ENCODE data around the gene SMURF2. TPM values are rescaled to one million over a fixed set of nuclear protein-coding genes. Genes with fewer than 3 reads are reported as not detected.

Gene SMURF2
- total RNA-seq, 1 experiment from 2014 or later: 127 TPM

DNA sequence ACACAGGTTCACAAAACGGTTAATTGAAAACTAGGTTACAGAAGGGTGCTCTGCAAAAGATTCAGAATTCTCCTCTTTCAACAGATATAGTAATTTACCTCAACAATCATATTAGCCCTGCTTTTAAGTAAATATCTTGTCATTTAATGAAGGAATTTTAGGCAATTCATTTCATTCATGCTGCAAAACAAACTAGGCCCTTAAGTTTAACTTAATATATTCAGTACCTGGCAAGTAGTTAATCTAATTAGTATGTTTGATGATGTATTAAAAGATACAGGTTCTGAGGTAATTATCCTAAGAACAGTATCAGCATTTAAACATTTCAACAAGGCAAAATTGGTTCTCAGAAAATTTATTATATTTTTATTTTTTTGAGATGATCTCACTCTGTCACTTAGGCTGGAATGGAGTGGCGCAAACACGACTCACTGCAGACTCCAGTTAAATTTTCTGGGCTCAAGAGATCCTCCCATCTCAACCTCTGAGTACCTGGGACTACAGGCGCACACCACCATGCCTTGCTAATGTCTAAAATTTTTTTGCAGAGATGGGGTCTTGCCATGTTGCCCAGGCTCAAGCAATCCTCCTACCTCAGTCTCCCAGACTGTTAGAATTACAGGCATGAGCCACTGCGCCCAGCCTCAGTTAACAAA is 44.9 kb downstream of the SMURF2 start:
- 0 out of 4 replicates have a peak, but pooled peaks cover 0 to 2% of the 10 kb centered on the region in 2 experiments for H3K36me3 ChIP-seq (ENCODE audit: control insufficient read depth in 1 of 2, insufficient read depth in 2 of 2, low read length in 2 of 2)
- H4K20me1 ChIP-seq (ENCODE audit: insufficient read depth): peaks cover 54% of the 10 kb centered on the region
- CTCF ChIA-PET: no interaction called here

More for the DNA sequence above, 44.9 kb downstream of the SMURF2 start:
- Histone ChIP-seq H3K9me2 (ENCODE audit: insufficient read depth) (no peaks in the 10 kb centered on the region), H3K9ac (ENCODE audit: low read length) (no peak overlapping the region), H3K27me3 (ENCODE audit: insufficient read depth, low read length) (no peaks in the 10 kb centered on the region), H3K4me3 (replicated peaks in 1 of 2; ENCODE audit: low read depth in 1 of 2, low read length in 2 of 2) (no peak overlapping the region), H2AFZ (ENCODE audit: low read depth, low read length, poor library complexity, severe bottlenecking) (no peak overlapping the region), H3K4me2 (ENCODE audit: low read length) (no peak overlapping the region), H3K79me2 (ENCODE audit: insufficient read depth, low read length) (peaks cover 96% of the 10 kb centered on the region), H3K4me1 (ENCODE audit: control insufficient read depth in 1 of 2, insufficient read depth in 2 of 2, low read length in 2 of 2) (peaks cover under 1 to 12% of the 10 kb centered on the region in 2 experiments), H3K27ac (ENCODE audit: low read depth, low read length) (no peak overlapping the region), H3K9me3 (ENCODE audit: control insufficient read depth in 1 of 2, insufficient read depth in 1 of 2, low read depth in 1 of 2, low read length in 2 of 2) (no peaks in the 10 kb centered on the region)
- TF ChIP-seq SRF (IDR thresholded peaks at IDR 0.05; ENCODE audit: low read depth) (no peak), EZH2 (IDR thresholded peaks at IDR 0.05) (no peak), JUND (IDR thresholded peaks at IDR 0.05) (no peak), FOSL1 (IDR thresholded peaks at IDR 0.05; ENCODE audit: low read depth) (no peak), TCF7L2 (IDR thresholded peaks at IDR 0.05; ENCODE audit: borderline replicate concordance, extremely low read depth, insufficient read depth, insufficient read length) (no peak), POLR2A (IDR thresholded peaks at IDR 0.05; ENCODE audit: borderline replicate concordance, extremely low read depth, insufficient read depth, insufficient read length) (no peak), CEBPB (IDR thresholded peaks at IDR 0.05; ENCODE audit: low read depth) (no peak), EGR1 (IDR thresholded peaks at IDR 0.05; ENCODE audit: low read depth) (no peak), SP1 (IDR thresholded peaks at IDR 0.05; ENCODE audit: low read depth) (no peak), RAD21 (IDR thresholded peaks at IDR 0.05; ENCODE audit: low read depth) (no peak), ZNF274 (IDR thresholded peaks at IDR 0.05; ENCODE audit: low read depth, low read length) (no peak), POLR2AphosphoS5 (IDR thresholded peaks at IDR 0.05; ENCODE audit: low read depth, low read length) (no peak), CBX3 (IDR thresholded peaks at IDR 0.05; ENCODE audit: low read depth) (no peak), EZH2phosphoT487 (IDR thresholded peaks at IDR 0.05; ENCODE audit: borderline replicate concordance) (no peak), YY1 (IDR thresholded peaks at IDR 0.05; ENCODE audit: extremely low read depth, insufficient replicate concordance, low read depth, low read length) (no peak), ELF1 (IDR thresholded peaks at IDR 0.05; ENCODE audit: borderline replicate concordance, low read depth) (no peak)
- TF ChIP-seq, protein P1, sequence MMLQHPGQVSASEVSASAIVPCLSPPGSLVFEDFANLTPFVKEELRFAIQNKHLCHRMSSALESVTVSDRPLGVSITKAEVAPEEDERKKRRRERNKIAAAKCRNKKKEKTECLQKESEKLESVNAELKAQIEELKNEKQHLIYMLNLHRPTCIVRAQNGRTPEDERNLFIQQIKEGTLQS (IDR thresholded peaks at IDR 0.05): no peak
- TF ChIP-seq, protein P2, sequence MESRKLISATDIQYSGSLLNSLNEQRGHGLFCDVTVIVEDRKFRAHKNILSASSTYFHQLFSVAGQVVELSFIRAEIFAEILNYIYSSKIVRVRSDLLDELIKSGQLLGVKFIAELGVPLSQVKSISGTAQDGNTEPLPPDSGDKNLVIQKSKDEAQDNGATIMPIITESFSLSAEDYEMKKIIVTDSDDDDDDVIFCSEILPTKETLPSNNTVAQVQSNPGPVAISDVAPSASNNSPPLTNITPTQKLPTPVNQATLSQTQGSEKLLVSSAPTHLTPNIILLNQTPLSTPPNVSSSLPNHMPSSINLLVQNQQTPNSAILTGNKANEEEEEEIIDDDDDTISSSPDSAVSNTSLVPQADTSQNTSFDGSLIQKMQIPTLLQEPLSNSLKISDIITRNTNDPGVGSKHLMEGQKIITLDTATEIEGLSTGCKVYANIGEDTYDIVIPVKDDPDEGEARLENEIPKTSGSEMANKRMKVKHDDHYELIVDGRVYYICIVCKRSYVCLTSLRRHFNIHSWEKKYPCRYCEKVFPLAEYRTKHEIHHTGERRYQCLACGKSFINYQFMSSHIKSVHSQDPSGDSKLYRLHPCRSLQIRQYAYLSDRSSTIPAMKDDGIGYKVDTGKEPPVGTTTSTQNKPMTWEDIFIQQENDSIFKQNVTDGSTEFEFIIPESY (IDR thresholded peaks at IDR 0.05; ENCODE audit: extremely low read depth, insufficient replicate concordance, low read length): no peak
- TF ChIP-seq, protein P3, sequence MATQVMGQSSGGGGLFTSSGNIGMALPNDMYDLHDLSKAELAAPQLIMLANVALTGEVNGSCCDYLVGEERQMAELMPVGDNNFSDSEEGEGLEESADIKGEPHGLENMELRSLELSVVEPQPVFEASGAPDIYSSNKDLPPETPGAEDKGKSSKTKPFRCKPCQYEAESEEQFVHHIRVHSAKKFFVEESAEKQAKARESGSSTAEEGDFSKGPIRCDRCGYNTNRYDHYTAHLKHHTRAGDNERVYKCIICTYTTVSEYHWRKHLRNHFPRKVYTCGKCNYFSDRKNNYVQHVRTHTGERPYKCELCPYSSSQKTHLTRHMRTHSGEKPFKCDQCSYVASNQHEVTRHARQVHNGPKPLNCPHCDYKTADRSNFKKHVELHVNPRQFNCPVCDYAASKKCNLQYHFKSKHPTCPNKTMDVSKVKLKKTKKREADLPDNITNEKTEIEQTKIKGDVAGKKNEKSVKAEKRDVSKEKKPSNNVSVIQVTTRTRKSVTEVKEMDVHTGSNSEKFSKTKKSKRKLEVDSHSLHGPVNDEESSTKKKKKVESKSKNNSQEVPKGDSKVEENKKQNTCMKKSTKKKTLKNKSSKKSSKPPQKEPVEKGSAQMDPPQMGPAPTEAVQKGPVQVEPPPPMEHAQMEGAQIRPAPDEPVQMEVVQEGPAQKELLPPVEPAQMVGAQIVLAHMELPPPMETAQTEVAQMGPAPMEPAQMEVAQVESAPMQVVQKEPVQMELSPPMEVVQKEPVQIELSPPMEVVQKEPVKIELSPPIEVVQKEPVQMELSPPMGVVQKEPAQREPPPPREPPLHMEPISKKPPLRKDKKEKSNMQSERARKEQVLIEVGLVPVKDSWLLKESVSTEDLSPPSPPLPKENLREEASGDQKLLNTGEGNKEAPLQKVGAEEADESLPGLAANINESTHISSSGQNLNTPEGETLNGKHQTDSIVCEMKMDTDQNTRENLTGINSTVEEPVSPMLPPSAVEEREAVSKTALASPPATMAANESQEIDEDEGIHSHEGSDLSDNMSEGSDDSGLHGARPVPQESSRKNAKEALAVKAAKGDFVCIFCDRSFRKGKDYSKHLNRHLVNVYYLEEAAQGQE (IDR thresholded peaks at IDR 0.05; ENCODE audit: low read depth): no peak
- DNase-seq (ENCODE audit: low read depth, low spot score) (no peak), ATAC-seq (no peak)
- no TSS peak for BruUV-seq (replicated peaks)
- RAD21 ChIA-PET (ENCODE audit: low non-redundant PET in 1 of 2, low total read pairs in 2 of 2, uncharacterized antibody in 2 of 2, unreplicated experiment in 2 of 2): no interaction called here
- POLR2A ChIA-PET: interaction anchor here (0.7 kb wide), 1 partner anchor 92 kb away, joined by 4 read pairs; no protein-coding TSS in a partner anchor
- intact Hi-C loops (cut with micrococcal nuclease): no loop called here

All from HCT116 (cell line).